Measurements from ENCODE around the gene EHMT2. TPM values are rescaled to one million over a fixed set of nuclear protein-coding genes. Genes with fewer than 3 reads are reported as not detected.

EHMT2 gene
- total and polyA plus RNA-seq, 2 of the 4 experiments (the other 2 are of a cell fraction) = 38.0 to 51.2 TPM

DNA sequence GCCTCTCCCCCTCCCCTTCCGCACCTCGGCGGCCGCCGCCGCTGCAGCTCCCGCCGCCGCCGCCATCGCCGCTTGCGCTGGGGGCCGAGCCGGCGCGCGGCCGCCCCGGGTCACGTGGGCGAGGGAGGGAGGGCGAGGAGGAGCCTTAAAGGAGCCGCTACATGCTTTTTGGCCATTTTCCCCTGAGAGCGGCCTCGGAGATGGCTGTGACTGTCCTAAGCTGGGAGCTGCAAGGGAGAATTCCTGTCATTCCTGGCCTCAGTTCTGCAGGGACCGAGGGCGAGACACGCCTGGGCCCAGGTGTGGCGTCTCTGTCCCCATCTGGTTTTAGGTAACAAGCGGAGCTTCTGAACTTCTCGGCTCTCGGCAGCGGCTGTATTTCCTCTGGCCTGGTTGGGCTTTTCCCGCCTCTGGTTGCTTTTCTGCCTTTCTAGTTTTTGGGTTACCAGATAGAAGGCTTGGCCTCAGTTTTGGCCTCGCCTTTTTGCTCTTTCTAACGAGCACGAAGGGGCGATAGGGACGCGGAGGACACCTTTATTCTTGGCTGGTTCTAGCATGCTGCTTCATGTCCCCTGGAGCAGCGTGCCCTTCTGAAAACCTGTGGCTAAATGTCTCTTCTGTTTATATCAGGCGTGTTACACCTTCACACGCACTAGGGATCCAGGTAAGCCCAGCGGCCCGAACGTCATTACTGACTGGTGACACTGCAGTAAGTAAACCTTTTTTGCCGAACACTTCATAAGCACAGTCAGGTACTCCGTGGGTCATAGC lies at the start of gene EHMT2 (continued):
- TF ChIP-seq, protein P1, sequence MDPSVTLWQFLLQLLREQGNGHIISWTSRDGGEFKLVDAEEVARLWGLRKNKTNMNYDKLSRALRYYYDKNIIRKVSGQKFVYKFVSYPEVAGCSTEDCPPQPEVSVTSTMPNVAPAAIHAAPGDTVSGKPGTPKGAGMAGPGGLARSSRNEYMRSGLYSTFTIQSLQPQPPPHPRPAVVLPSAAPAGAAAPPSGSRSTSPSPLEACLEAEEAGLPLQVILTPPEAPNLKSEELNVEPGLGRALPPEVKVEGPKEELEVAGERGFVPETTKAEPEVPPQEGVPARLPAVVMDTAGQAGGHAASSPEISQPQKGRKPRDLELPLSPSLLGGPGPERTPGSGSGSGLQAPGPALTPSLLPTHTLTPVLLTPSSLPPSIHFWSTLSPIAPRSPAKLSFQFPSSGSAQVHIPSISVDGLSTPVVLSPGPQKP (IDR thresholded peaks at IDR 0.05; ENCODE audit: borderline replicate concordance, low read depth, low read length) = no peak
- TF ChIP-seq BHLHE40 (IDR thresholded peaks at IDR 0.05; ENCODE audit: low read depth, low read length) = no peak; the same call in none of the 2 replicates
- TF ChIP-seq POLR2A (IDR thresholded peaks at IDR 0.05; ENCODE audit: low read depth, low read length) = no peak
- TF ChIP-seq FOS (IDR thresholded peaks at IDR 0.05; ENCODE audit: low read depth, low read length) = no peak
- TF ChIP-seq CHD1 (IDR thresholded peaks at IDR 0.05; ENCODE audit: low read depth, low read length) = no peak
